NCI-H2029 treated with DMSO at 0.1 percent for 48 hours (cell line): ENCODE measurements around the gene ALG9.
"Not testable (repeated sequence)": the region's sequence is repeated elsewhere in the genome, so short reads cannot be mapped to it uniquely, and the experiment has no call there.

Experiments
- DNase-seq: peaks from one replicate; lab custom pipeline; 2025; lab: John Stamatoyannopoulos, UW

ALG9 gene

DNA sequence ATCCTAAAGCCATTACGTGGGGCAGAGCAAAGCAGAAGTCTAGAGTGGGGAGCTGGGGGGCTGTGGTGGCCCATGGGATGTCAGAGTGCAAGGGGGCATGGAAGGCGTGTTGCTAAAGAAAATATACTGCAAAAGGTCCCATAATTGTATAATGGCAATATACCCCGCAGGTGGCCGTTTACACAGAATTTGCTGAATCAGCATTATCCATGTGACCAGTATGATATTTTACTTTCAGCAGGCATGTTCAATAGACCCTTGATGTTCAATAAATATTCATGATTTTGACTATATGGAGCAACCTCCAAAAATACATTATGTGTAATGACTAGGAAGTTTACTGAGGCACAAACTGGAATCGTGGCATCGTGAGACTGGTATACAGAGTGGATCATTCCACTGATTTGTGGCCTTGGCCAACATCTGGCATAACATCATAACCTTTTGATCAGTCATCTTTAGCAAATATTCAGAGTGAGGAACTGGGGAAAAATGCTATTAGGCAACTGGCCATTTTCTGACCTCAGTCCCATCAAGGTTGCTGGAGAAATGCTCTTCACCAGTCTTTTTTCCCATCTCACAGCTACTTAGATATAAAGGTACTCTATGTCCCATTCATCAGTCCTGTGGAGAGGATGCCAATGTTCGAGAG lies 75.9 kb downstream of the ALG9 start:
- DNase-seq: no peak

DNA sequence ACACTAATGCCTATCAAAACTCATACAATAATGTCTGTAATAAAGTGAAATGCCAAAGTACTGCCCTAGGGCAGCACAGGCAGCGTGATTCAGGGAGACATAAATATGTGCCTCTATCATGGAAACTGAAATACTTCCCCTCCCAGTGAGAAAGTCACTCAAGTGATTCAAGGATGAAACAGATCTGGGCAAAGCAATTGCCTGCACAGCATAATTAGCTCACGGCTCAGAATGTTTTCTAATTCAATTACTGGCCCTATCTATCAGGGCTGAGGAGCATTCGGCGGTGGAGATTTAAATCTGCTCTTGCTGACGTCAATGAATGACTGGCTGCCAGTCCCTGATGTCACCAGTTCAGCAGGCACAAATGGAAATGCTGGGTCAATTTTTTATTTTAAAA lies 77.5 kb downstream of the ALG9 start:
- DNase-seq: no peak

DNA sequence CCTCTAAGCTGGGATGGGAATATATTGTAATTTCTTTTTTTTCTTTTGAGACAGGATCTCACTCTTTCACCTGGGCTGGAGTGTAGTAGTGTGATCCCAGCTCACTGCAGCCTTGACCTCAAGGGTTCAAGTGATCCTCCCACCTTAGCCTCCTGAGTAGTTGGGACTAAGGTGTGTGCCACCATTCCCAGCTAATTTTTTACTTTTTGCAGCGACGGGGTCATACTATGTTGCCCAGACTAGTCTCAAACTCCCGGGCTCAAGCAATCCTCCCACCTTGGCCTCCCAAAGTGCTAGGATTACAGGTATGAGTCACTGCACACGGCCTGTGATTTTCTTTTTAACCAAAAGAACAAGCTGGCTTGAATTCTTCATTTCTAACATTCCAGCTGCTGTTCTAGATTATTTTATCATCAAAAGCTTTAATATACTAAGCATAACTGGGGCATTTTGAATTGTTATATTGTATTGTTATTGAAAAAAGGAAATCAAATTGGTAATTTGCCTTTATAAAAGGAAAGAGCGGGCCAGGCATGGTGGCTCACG lies 78.4 kb downstream of the ALG9 start:
- DNase-seq: no peak

DNA sequence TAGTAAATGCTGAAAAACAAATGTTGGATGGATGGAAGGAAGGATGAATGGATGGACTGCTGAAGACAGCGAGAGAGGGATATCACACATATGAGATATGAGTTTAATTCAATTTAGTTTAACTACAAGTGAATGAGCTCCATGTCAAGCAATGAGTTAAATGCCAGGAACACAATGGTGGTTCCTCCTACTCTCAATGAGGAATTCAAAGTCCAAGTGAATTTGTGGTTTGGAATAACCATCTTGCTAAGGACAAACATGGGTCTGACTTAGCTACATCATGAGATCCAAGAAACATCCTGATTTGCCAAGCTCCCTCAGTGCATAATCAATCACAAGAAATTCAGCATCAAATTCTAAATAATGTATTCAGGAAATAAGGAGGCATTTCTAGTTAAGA lies 79.1 kb downstream of the ALG9 start:
- DNase-seq: no peak

DNA sequence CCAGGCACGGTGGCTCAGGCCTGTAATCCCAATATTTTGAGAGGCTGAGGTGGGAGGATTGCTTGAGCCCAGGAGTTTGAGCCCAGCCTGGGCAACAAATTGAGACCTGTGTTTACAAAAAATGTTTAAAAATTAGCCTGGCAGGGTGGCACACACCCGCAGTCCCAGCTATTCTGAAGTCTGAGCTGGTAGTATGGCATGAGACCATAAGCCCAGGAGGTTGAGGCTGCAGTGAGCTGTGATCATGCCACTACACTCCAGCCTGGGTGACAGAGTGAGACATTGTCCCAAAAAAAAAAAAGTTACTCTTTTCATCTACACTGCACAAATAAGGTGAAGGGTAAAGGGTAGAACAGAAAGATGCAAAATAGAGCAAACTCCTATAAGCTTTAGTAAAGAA lies 82.9 kb downstream of the ALG9 start:
- DNase-seq: no peak

DNA sequence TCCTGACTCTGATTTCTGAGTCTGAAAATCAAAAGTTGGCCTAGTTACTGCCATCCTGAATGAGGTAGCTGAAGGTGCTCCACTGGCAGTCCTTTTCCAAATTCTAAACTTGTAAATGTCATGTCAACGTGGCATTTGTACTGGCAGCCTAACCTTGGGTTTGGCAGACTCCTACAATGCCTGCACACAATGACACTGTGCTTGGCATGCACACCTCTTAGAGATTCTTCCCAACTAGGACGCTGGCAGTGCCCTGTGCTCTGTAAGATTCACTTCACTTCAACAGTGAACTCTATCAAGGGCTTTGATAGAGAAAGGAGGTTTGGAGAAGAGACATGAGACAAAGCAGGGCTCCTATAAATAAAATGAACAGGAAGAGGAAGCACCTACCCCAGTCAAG lies 83.3 kb downstream of the ALG9 start:
- no peak for DNase-seq

DNA sequence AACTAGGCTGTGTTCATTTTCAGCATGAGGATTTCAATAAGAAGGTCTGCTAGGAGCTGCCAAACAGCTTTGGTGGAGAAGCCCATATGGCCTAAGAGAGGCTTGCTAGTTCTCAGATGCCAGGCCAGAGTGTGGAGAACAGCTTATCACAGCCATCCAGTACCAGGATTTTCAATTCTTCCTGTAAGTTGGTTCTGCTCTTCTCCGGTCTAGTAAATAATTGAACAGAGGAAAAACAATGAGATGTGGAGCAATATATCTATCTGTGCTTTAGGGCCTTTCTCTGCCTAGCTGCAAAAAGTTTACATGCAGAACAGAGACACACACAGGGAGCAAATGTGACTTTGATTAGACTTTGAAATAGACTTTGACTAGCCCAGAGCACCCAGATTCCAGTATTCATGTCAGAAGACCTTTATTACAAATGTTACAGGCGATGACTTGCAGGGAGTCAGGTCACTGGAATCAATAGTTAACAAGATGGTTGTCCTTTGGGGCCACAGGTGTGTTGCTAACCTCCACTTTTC lies 85.4 kb downstream of the ALG9 start:
- DNase-seq: no peak

DNA sequence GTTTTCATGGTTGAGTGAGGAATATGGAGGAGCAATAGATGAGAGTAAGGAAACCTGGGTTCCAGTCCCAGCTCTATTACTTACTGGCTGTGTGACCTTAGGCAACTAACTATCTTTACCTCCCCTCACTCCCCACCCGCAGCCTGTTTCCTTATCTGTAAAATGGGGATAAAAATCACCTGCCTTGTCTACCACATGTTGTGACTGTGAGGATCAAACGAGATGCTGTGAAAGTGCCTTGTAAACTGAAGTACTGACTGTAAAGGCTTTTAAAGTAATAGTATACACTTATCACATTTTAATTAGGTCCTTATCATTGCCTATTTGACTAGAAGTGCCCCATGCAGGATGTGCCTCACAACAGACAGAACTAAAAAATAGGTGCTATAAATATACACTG lies 86.3 kb downstream of the ALG9 start:
- peak; percentile 14 for DNase-seq

DNA sequence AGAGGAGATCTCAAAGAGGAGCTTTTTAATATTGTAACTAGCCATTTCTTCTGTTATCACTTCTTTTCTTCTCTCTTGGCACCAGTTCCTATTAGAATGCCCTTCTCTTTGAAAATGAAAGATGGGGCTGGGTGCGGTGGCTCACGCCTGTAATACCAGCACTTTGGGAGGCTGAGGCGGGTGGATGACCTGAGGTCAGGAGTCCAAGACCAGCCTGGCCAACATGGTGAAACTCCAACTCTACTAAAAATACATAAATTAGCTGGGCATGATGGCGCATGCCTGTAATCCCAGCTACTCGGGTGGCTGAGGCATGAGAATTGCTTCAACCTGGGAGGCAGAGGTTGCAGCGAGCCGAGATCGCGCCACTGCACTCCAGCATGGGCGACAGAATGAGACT lies 87.1 kb downstream of the ALG9 start:
- not testable (repeated sequence) for DNase-seq

DNA sequence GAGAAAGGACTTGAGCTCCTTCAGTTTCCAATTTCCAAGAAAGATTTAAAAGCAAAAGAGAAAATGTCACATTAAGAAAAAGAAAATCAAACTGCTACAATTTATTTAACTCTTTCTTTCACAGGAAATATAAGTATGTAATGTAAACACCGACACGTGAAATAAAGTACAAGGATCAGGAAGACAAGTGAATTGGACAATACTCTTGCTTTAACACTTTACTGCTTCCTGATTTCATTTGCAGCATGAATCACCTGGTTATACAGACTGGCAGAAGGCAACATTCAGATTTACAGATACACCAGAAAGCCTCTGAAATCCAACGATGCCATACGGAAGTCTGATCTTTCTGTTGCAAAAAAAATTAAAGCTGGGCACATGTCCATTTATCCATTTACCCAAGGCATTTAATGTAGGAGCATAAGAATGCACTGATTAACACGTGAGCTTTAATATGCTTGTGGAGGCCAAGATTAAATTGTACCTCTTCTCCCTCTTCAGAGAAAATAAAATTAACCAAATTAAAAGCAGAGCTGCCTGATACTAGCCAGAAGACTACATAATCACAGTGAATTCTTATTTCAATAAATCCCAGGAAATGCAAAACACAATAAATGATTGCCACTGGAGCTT lies 89.2 kb downstream of the ALG9 start:
- no peak for DNase-seq

DNA sequence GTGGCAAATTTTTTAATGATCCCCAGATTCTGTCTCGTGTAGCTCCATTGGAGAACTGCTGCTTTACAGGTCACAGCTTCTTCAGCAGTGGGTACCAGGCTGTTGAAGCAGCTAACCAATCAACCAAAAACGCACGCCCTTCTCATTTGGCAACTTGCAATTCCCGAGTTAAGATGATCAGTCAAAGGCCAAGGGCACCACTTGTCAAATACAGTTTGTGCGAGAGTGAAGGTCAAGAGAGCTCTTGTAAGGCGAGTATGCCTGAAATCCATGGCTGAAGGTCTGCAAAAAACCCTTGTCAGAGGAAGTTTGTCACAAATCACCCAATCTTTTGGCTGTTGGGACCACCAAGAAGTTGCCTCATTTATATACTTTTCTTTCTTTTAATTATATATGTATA lies 92.3 kb downstream of the ALG9 start:
- DNase-seq: no peak

DNA sequence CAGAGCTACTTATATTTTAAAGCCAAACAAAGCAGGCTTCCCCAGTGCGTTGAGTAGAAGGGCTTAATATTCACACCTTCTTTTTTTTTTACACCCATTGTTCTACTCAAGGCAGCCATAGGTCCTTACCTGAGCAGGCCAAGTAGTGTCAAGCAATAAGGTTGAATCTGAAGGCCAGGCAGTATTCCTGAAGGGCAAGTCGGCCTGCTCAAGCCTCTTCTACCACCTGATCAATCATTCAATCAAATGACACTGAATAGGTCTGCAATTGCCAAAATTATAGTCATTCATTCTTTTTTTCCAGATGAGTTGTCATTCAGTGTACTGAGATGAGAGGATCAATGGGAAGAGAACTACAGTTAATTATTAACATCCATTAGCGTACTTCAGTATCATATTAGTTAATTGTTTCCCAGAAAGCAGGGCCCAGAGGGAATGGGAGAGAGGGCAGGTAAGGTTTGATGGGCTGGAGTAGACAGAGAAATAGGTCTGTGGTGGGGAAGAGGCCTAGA lies 93.3 kb downstream of the ALG9 start:
- DNase-seq: no peak

DNA sequence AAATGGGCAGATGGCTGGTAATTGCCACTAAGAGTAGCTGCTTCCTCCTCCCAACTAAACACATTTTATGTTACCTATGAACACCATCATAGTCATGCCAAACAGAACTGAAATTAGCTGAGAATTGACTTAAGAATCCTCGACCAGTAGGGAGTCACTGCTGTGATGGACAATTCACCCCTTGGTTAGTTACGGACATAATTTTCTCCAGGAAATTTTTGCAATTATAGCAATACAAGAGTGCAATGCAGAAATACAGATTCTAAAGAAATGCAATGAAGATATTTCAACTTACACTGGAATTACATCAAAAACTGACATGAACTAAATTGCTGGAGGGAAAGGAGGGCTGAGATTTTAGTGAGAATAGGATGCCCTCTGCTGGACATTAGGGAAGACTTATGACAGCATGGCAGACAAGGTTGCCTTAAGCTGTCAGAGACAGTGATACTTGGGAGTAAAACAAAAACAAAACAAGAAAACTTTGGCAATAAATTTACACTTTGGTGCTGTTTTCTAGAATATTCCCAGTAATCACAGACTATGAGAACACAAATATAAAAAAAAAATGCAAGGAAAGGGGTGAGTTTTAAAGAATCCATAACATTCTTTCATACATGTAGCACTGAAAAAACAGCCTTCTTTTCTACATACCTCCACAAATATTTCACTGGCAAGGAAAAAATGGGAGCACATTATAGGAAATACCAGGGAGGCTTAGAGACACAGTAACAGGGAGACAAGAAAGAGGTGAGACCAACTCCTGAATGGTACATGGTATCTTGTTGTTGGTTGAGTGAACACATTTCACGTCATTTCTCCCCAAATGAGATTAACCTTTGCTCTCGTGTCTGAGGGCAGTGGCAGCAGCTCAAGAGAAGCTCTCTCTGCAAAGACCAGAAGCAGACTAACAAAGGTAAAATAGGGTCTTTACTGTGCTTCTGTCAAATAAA lies 94.0 kb downstream of the ALG9 start:
- DNase-seq: peak; percentile 71

DNA sequence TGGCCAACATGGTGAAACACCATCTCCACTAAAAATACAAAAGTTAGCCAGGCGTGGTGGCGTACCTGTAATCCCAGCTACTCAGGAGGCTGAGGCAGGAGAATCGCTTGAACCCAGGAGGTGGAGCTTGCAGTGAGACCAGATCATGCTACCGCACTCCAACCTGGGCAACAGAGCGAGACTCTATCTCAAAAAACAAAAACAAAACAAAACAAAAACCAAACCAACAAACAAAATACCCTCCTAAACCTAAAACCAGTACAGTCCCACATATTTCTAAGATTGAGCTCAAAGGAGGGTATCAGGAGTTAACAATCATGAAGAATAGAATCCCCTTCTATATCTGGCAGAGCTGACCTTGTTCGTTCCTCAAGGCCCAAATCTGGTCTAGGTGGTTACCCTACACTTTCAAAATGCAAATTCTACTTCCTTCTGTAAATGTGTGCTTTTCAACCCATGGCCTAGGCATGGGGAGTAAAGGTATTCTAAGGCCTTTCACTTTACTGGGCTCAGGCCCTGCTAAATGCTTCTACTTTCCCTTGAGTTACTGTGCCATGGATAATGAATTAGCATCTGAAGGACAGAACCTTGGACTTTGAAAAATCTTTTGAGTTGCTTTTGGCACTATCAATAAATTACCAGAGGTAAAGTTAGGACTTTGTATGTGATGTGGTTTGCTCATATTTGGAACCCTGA lies 94.8 kb downstream of the ALG9 start:
- DNase-seq: no peak

DNA sequence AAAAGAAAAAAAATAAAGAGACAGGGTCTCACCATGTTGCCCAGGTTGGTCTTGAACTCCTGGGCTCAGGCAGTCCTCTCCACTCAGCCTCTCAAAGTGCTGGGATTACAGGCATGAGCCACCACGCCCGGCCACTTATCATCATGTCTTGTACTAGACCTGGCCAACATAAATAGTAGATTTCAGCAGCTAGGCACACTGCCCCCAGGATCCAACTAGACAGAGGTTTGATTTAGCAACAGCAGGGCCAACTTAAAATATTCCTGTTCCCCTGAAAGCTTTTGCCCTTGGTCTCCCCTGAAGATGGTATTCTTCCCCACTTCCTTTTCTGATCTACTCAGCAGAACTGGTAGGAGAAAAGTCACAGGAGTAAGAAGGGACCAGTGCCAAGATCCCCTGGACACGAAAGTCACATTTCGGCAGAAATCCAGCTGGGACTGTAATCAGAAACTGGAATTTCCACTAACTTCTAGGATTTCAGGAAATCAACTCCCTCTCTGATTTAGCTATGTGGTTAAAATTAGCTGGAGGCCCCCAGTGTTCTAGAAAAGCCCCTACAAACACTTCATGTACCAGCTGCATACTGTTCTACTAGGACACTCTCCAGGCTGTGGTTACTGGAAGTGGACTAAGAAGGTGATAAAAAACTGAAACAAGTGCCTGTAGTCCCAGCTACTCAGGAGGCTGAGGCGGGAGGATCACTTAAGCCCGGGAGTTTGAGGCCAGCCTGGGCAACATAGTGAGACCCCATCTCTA lies 96.2 kb downstream of the ALG9 start:
- DNase-seq: no peak

DNA sequence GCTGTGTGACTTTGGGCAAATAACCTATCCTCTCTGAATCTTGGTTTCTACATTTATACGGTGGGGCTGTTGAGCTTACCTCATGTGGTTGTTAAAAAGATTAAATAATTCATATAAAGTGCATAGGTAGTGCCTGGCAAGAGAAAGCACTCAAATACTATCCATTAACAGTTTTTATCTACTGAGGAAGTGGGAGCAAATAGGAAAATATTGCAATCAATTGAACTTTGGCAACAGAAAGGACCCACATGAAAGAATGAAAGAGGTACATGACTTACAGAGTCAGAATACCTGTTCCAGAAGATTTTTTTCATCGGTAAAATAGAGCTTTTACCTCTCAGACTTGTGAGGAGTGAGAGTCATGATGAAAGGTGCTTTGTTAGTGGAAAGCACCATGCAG lies 98.8 kb downstream of the ALG9 start:
- DNase-seq: no peak

DNA sequence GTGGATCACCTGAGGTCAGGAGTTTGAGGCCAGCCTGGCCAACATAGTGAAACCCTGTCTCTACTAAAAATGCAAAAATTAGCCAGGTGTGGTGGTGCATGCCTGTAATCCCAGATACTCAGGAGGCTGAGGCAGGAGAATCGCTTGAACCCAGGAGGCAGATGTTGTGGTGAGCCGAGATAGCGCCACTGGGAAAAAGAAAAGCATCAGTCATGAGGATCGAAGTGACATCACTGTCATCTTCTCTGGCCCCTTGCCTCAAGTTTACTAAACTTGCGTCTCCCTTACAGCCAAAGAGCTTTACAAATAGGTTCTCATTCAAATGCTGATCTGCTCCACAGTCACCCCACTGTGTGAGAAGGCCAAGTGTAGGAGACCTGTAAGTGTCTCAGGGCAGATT lies 100.2 kb downstream of the ALG9 start:
- DNase-seq: not testable (repeated sequence)

DNA sequence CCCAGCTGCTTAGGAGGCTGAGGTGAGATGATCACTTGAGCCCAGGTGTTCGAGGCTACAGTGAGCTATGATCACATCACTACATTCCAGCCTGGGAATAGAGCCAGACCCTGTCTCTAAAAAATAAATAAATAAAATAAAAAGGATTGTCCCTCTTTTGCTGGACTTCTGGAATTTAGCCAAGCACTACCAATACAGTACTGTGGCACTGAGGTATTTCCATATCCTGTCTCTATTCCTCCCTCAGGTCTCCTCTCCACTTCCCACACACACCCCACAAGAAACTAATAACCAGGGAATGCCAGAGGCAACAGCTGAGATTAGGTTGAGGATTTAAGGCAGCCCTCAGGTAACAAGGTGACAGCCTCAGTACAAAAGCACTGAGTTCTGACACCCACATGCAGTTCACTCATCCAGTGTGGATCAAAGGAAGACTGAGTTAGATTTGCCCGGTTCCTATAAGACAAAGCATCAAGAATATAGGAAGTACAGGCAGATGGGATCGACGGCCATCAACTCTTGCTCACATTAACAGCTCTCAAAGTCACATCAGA lies 100.7 kb downstream of the ALG9 start:
- peak; percentile 63 for DNase-seq

DNA sequence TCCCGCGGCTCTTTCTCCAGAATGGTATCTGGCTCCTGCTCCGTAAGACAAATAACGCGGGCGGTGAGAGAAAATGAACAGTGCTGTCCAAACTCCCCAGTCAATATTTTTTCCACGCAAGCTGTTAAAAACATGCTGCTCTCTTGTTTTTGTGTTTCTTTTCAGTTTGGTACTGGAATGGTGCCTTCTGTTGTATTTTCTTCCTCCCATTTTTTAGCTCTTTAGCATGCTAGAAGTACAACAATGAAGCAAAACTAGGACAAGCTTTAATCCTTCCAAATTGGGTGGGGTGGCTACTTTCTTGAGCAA lies 104.6 kb downstream of the ALG9 start:
- DNase-seq: peak; percentile 57

DNA sequence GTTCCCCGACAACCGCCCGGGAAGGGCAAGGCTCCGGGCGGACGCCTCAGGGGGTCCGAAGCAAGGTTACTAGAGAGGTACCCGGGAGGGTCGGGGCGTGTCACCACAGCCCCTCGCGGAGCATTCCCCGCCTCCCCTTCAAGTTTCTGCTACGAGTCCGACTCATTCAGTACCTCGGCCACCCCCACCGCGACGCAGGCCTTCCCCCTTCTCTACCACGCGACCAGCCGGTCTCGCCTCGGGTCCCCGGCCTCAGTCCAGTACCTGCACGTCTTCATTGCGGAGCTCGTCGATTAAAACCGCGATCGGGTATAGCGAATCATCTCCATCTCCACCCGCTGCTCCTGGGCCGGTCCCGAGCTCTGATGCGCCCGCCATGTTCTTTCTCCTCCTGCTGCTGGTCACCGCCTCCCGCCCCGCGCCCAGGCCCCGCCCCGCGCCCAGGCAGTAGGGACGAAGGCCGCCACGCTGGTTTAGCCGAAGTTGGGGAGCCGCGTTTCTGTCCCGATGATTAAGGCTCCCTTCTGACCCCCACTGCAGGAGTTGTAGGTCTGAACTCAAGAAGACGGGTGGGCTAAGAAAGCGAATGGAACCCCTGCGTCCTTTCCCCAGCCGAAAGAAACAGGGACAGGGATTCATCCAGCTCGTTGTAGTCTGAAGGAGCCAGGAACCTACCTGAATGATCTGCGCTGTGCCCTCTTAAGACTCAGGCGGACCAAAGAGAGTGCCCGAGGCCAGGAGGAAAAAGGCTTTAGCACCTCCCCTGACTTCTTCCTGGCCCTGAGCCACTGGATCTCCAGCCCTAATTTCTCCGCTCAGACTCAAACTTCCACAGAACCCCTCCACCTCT lies 105.2 kb downstream of the ALG9 start, which contains the start of gene PPP2R1B:
PPP2R1B (minus strand) TSS at position 406 of the 850 bp plus-strand sequence; CDS start at position 378, 28 bp downstream.
- DNase-seq: peak; percentile 46
